Measurements from ENCODE around the gene ATRIP. TPM values are rescaled to one million over a fixed set of nuclear protein-coding genes. Genes with fewer than 3 reads are reported as not detected.
A peak's percentile ranks its signal among the peaks of the same experiment; 100 is the strongest.
"Not testable (repeated sequence)": the region's sequence is repeated elsewhere in the genome, so short reads cannot be mapped to it uniquely, and the experiment has no call there.

Gene ATRIP
- total and polyA plus RNA-seq, 12 donors: 2.2 to 5.4 (median 3.8) TPM

DNA sequence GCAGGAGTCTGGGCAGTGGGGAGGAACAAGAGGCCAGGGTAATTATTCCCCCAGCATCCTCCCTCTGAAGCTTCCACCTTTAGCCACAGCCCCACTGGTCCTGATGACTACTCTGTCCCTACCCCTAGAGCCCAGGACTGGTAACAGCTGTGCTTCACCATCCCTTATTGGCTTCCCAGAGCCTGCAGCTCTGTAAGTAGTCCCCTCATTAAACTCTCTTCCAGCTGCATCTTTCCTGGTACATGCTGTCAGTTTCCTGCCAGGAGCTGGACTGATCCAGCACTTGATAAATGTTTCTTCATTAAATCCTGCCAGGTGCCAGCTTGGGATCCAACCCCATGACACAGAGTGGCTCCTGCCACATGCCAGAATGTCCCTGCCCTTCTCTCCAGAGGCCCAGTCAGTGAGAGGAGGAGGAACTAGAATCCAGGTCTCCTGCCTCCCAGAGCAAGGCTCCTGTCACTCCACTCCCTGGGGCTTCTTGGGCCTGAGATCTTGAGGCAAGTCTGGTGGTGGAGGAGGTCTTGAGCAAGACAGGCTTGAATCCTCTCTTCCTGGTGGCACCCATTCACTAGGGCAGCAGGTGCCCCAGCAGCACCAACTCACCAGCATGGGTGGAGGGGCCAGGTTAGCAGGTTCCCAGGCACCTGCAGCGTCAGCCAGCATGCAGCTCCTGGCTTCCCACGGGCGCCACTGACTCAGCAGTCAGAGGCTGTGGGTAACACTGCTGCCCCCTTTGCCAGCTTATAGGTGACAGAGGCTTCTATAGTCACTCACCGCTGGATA is 47.0 kb upstream of the ATRIP start:
- ATAC-seq (no peak), DNase-seq (no peak)
- 73 to 85% methylated on average over 4 of the region's 4 CpGs for WGBS, 2 donors
- Histone ChIP-seq H3K27me3 (peaks cover 0 to 17% (median 0%) of the 10 kb centered on the region in 7 donors), H3K4me1 (peaks cover 0 to 11% (median 0%) of the 10 kb centered on the region in 9 donors), H3K9me3 (no peaks in the 10 kb centered on the region), H3K36me3 (peaks cover 0 to 16% (median 0%) of the 10 kb centered on the region in 9 donors), H3K4me3 (no peak overlapping the region), H3K27ac (no peak overlapping the region)
- TF ChIP-seq, protein P1, sequence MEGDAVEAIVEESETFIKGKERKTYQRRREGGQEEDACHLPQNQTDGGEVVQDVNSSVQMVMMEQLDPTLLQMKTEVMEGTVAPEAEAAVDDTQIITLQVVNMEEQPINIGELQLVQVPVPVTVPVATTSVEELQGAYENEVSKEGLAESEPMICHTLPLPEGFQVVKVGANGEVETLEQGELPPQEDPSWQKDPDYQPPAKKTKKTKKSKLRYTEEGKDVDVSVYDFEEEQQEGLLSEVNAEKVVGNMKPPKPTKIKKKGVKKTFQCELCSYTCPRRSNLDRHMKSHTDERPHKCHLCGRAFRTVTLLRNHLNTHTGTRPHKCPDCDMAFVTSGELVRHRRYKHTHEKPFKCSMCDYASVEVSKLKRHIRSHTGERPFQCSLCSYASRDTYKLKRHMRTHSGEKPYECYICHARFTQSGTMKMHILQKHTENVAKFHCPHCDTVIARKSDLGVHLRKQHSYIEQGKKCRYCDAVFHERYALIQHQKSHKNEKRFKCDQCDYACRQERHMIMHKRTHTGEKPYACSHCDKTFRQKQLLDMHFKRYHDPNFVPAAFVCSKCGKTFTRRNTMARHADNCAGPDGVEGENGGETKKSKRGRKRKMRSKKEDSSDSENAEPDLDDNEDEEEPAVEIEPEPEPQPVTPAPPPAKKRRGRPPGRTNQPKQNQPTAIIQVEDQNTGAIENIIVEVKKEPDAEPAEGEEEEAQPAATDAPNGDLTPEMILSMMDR (IDR thresholded peaks at IDR 0.05): no peak
- intact Hi-C loops (cut with DNase I): loop anchor here (2.0 to 10.0 kb wide), 9 partner anchors 35 to 153 kb away; no protein-coding TSS in a partner anchor

DNA sequence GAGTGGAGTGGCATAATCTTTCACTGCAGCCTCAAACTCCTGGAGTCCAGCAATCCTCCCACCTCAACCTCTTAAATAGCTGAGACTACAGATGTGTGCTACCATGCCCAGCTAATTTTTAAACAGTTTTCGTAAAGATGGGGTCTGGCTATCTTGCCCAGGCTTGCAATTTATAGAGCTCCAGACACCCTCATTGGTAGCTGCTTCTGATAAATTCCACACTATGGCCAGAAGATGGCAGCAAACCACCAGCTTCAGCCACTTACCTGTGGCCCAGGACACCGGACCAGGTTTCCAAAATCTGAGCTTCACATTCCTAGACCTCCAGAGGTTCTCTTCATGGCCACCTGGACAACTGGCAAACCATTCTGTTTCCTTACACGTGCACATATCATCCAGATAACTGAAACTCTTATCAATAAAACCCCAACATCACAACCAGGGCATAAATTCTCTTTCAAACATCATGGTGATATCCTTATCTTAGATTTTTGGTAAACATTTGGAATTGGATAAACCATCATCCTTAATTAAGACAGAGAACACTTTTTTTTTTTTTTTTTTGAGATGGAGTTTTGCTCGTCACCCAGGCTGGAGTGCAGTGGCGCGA is 45.6 kb upstream of the ATRIP start:
- no peaks in the 10 kb centered on the region for H3K9me3 ChIP-seq
- H3K4me3 ChIP-seq: no peak overlapping the region
- H3K27me3 ChIP-seq: peaks cover 0 to 4% (median 0%) of the 10 kb centered on the region in 7 donors
- TF ChIP-seq, protein P1 (IDR thresholded peaks at IDR 0.05): peak; percentile 67 to 88 (median 82)
- H3K36me3 ChIP-seq: peaks cover 0 to 28% (median 0%) of the 10 kb centered on the region in 9 donors
- H3K27ac ChIP-seq: no peak overlapping the region
- ATAC-seq (peak in 7 of 8 donors; percentile 43 to 83 (median 52)), DNase-seq (peak in 1 of 2 donors; percentile 56)
- 58 to 64% methylated on average over 6 of the region's 6 CpGs for WGBS, 2 donors
- intact Hi-C loops (cut with DNase I): loop anchor here (1.0 to 10.0 kb wide), 9 partner anchors 34 to 151 kb away; no protein-coding TSS in a partner anchor
- peaks cover 0 to 11% (median 0%) of the 10 kb centered on the region in 9 donors for H3K4me1 ChIP-seq

DNA sequence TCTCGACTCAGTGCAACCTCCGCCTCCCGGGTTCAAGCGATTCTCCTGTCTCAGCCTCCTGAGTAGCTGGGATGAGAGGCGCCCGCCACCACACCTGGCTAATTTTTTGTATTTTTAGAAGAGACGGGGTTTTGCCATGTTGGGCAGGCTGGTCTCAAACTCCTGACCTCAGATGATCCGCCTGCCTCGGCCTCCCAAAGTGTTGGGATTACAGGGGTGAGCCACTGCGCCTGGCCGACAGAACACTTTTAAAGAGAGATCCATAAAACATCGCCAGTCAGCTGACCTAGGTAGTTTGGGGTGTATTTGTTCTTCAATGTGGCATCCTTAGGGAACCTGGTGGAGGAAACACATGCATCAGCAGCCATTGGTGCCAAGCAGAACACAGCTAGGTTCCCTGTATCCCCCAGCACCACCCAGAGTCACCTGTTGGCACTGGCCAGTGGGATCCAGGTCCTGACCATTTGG is 45.1 kb upstream of the ATRIP start:
- Histone ChIP-seq H3K4me1 (peaks cover 0 to 11% (median 0%) of the 10 kb centered on the region in 9 donors), H3K27ac (peak overlapping the region in 1 of 10 donors; percentile 40), H3K36me3 (peaks cover 0 to 33% (median 0%) of the 10 kb centered on the region in 9 donors)
- H3K27me3 ChIP-seq, DNase-seq, H3K4me3 ChIP-seq, H3K9me3 ChIP-seq, ATAC-seq: not testable (repeated sequence)
- intact Hi-C loops (cut with DNase I): loop anchor here (1.0 to 10.0 kb wide), 9 partner anchors 33 to 151 kb away; no protein-coding TSS in a partner anchor
- WGBS, 2 donors: 93 to 96% methylated on average over 12 of the region's 12 CpGs

DNA sequence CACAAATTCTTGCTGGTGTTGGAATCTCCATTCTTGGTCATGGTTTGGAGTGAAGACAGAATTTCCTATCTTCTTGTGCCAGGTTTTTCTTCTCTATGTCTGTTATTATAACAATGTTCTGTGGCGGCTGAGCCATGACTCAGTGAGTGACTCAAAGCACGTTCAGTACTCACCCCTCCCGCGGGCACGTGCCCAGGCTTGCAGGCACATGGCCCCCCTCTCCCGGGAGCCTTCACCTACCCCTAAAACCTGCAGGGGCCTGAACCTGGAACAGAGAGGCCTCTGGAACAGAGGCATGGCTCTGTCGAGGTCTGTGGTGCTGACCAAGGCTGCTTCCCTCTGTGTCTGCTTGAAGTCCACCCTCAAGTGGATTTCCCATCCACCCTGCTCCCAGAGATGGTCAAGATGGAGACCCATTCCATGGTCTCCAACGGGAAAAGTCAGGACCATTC is 44.2 kb upstream of the ATRIP start:
- Histone ChIP-seq H3K4me3 (no peak overlapping the region), H3K9me3 (no peaks in the 10 kb centered on the region), H3K27me3 (no peaks in the 10 kb centered on the region), H3K4me1 (peaks cover 0 to 11% (median 0%) of the 10 kb centered on the region in 9 donors), H3K27ac (peak overlapping the region in 4 of 10 donors; percentile 4 to 60 (median 48)), H3K36me3 (peaks cover 0 to 42% (median 0%) of the 10 kb centered on the region in 9 donors)
- intact Hi-C loops (cut with DNase I): loop anchor here in 8 of 10 donors (2.0 to 10.0 kb wide), 7 partner anchors 26 to 150 kb away; no protein-coding TSS in a partner anchor
- DNase-seq (peak in 1 of 2 donors; percentile 45), ATAC-seq (peak in 6 of 8 donors; percentile 52 to 82 (median 62))
- TF ChIP-seq, protein P1 (IDR thresholded peaks at IDR 0.05): no peak
- WGBS, 2 donors: 48 to 61% methylated on average over 8 of the region's 8 CpGs
